Stimulated activated effector memory CD8-positive, alpha-beta T cell treated with anti-CD3 and anti-CD28 coated beads, Interleukin-12 subunit alpha, Interleukin-12 subunit beta, amount 100 ng/mL, for 72 hours (primary cell): ENCODE data around the gene ZNF467.
A peak's percentile ranks its signal among the peaks of the same experiment; 100 is the strongest.

Experiments
- ATAC-seq: fragments of 150-1000 bp; cut with Tn5 transposase; 2 replicates; pipeline ENCODE4 v1.10.0; 2021
- DNase-seq, 2 donors: peaks; one replicate each; pipeline ENCODE4 v3.0.0; 2021 to 2022; ENCODE audit warnings: low spot score in 2 of 2
- H3K27ac Mint-ChIP-seq: one replicate; pipeline ENCODE4 v1.8.0; 2022; ENCODE audit warnings: mild to moderate bottlenecking, mixed read lengths
- H3K36me3 Mint-ChIP-seq: one replicate; pipeline ENCODE4 v1.8.0; 2022; ENCODE audit warnings: mild to moderate bottlenecking, mixed read lengths
- H3K4me1 Mint-ChIP-seq: one replicate; pipeline ENCODE4 v1.8.0; 2022; ENCODE audit warnings: mixed read lengths
- H3K4me3 Mint-ChIP-seq: one replicate; pipeline ENCODE4 v1.8.0; 2022; ENCODE audit warnings: mild to moderate bottlenecking, mixed read lengths
- H3K9me3 Mint-ChIP-seq: one replicate; pipeline ENCODE4 v1.8.0; 2022; ENCODE audit warnings: mixed read lengths

ZNF467 gene

GRCh38 chr7:149724661-149725425 is 48.5 kb downstream of the ZNF467 start:
- DNase-seq = no peak
- Mint-ChIP-seq H3K27ac (peak overlapping the region; percentile 12), H3K4me1 (peaks cover 10% of the 10 kb centered on the region), H3K4me3 (no peak overlapping the region), H3K9me3 (no peaks in the 10 kb centered on the region), H3K36me3 (peaks cover 51% of the 10 kb centered on the region)
- no peak for ATAC-seq

- no peak for DNase-seq
- Mint-ChIP-seq H3K4me3 (no peak overlapping the region), H3K4me1 (peaks cover 19% of the 10 kb centered on the region), H3K36me3 (peaks cover 51% of the 10 kb centered on the region), H3K9me3 (no peaks in the 10 kb centered on the region), H3K27ac (no peak overlapping the region)
- ATAC-seq = no peak
Observed at GRCh38 chr7:149723795-149724495, 49.4 kb downstream of the ZNF467 start.

- Mint-ChIP-seq H3K4me3 (no peak overlapping the region), H3K36me3 (peaks cover 51% of the 10 kb centered on the region), H3K27ac (no peak overlapping the region), H3K9me3 (no peaks in the 10 kb centered on the region), H3K4me1 (peaks cover 23% of the 10 kb centered on the region)
- DNase-seq (no peak), ATAC-seq (no peak)
Observed at GRCh38 chr7:149723082-149723767, 50.2 kb downstream of the ZNF467 start.

GRCh38 chr7:149722356-149722957 is 50.9 kb downstream of the ZNF467 start:
- H3K9me3 Mint-ChIP-seq = no peaks in the 10 kb centered on the region
- peaks cover 51% of the 10 kb centered on the region for H3K36me3 Mint-ChIP-seq
- H3K4me1 Mint-ChIP-seq = peaks cover 25% of the 10 kb centered on the region
- H3K27ac Mint-ChIP-seq = no peak overlapping the region
- no peak for ATAC-seq
- H3K4me3 Mint-ChIP-seq = no peak overlapping the region
- no peak for DNase-seq

- ATAC-seq (peak; percentile 57), DNase-seq (no peak)
- Mint-ChIP-seq H3K4me1 (peaks cover 36% of the 10 kb centered on the region), H3K27ac (no peak overlapping the region), H3K36me3 (peaks cover 40% of the 10 kb centered on the region), H3K4me3 (peak overlapping the region; percentile 36), H3K9me3 (no peaks in the 10 kb centered on the region)
Observed at GRCh38 chr7:149721084-149721601, 52.2 kb downstream of the ZNF467 start.

- Mint-ChIP-seq H3K4me3 (peak overlapping the region; percentile 36), H3K36me3 (peaks cover 34% of the 10 kb centered on the region), H3K27ac (peak overlapping the region; percentile 56), H3K4me1 (peaks cover 42% of the 10 kb centered on the region), H3K9me3 (no peaks in the 10 kb centered on the region)
- DNase-seq (no peak), ATAC-seq (peak; percentile 45)
Observed at GRCh38 chr7:149720372-149721083, 52.9 kb downstream of the ZNF467 start.

GRCh38 chr7:149719912-149720335 is 53.5 kb downstream of the ZNF467 start:
- Mint-ChIP-seq H3K9me3 (no peaks in the 10 kb centered on the region), H3K4me1 (peaks cover 48% of the 10 kb centered on the region), H3K27ac (peak overlapping the region; percentile 56), H3K36me3 (peaks cover 33% of the 10 kb centered on the region), H3K4me3 (peak overlapping the region; percentile 36)
- ATAC-seq (peak; percentile 78), DNase-seq (no peak)

- H3K4me3 Mint-ChIP-seq = peak overlapping the region; percentile 36
- ATAC-seq = no peak
- no peak for DNase-seq
- peak overlapping the region; percentile 56 for H3K27ac Mint-ChIP-seq
- H3K36me3 Mint-ChIP-seq = peaks cover 32% of the 10 kb centered on the region
- peaks cover 48% of the 10 kb centered on the region for H3K4me1 Mint-ChIP-seq
- H3K9me3 Mint-ChIP-seq = no peaks in the 10 kb centered on the region
Observed at GRCh38 chr7:149719050-149719899, 54.1 kb downstream of the ZNF467 start.

GRCh38 chr7:149718730-149719049 is 54.7 kb downstream of the ZNF467 start:
- Mint-ChIP-seq H3K36me3 (peaks cover 26% of the 10 kb centered on the region), H3K4me3 (no peak overlapping the region), H3K27ac (no peak overlapping the region), H3K9me3 (no peaks in the 10 kb centered on the region), H3K4me1 (peaks cover 48% of the 10 kb centered on the region)
- ATAC-seq = no peak
- no peak for DNase-seq

- no peak for ATAC-seq
- peaks cover 52% of the 10 kb centered on the region for H3K4me1 Mint-ChIP-seq
- DNase-seq = no peak
- H3K27ac Mint-ChIP-seq = no peak overlapping the region
- H3K4me3 Mint-ChIP-seq = no peak overlapping the region
- H3K9me3 Mint-ChIP-seq = no peaks in the 10 kb centered on the region
- H3K36me3 Mint-ChIP-seq = peaks cover 14% of the 10 kb centered on the region
Observed at GRCh38 chr7:149717481-149717880, 55.9 kb downstream of the ZNF467 start.

GRCh38 chr7:149716932-149717307 is 56.5 kb downstream of the ZNF467 start:
- peaks cover 10% of the 10 kb centered on the region for H3K36me3 Mint-ChIP-seq
- peak overlapping the region; percentile 85 for H3K4me3 Mint-ChIP-seq
- peaks cover 52% of the 10 kb centered on the region for H3K4me1 Mint-ChIP-seq
- H3K27ac Mint-ChIP-seq = no peak overlapping the region
- H3K9me3 Mint-ChIP-seq = no peaks in the 10 kb centered on the region
- ATAC-seq (no peak), DNase-seq (no peak)

- H3K9me3 Mint-ChIP-seq = peaks cover 3% of the 10 kb centered on the region
- H3K36me3 Mint-ChIP-seq = peaks cover 3% of the 10 kb centered on the region
- ATAC-seq (no peak), DNase-seq (no peak)
- H3K4me1 Mint-ChIP-seq = peaks cover 52% of the 10 kb centered on the region
- peak overlapping the region; percentile 85 for H3K27ac Mint-ChIP-seq
- H3K4me3 Mint-ChIP-seq = peak overlapping the region; percentile 85
Observed at GRCh38 chr7:149716007-149716931, 57.1 kb downstream of the ZNF467 start.

- Mint-ChIP-seq H3K36me3 (no peaks in the 10 kb centered on the region), H3K4me1 (peaks cover 48% of the 10 kb centered on the region), H3K9me3 (peaks cover 8% of the 10 kb centered on the region), H3K27ac (peak overlapping the region; percentile 85), H3K4me3 (peak overlapping the region; percentile 85)
- ATAC-seq (no peak), DNase-seq (no peak)
Observed at GRCh38 chr7:149715476-149715875, 57.9 kb downstream of the ZNF467 start.
